ENCODE results near the gene RGS7.

DNA sequence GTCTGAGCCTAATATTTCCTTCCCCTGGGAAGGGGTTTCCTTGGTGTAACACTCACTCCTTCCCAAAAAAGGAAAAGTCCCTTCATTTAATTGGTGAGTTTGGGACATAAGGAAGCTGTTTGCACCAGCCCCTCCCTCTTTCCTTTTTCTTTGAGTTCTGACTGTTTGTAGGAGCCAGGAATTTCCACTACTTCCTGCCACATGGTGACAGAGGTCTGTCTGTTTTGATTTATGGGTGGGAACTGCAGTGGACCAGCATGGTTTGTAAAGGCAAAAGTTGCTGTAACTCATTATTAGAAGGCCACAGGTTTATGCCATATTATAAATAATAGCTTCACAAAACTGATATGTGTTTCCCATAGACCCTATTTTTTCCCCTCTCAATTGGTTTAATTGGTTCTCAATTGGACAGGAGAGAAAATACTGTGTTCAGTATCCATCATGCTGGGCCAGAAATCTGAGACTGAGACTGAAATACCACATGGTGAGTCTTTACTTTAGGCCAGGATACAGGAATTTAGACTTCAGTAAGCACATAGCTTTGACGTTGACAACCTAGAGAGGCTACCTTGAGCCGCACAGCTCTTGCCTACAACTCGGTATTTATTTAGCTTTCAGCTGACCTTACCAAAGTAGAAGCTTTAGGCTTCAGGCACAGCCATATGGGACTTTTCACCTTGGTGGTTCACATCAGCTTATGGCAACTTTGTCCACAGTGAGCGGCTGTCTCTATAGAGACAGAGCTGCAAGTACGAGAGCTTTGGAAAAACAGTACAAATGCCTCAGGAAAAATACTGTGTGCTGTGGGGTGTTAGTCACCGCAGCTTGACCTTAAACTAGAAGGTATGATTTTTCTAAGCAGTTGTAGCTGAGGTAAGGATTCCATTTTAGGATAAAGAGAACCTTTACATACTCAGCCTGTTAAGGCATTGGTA is 40.0 kb upstream of the RGS7 start:
- TF ChIP-seq, protein P1, sequence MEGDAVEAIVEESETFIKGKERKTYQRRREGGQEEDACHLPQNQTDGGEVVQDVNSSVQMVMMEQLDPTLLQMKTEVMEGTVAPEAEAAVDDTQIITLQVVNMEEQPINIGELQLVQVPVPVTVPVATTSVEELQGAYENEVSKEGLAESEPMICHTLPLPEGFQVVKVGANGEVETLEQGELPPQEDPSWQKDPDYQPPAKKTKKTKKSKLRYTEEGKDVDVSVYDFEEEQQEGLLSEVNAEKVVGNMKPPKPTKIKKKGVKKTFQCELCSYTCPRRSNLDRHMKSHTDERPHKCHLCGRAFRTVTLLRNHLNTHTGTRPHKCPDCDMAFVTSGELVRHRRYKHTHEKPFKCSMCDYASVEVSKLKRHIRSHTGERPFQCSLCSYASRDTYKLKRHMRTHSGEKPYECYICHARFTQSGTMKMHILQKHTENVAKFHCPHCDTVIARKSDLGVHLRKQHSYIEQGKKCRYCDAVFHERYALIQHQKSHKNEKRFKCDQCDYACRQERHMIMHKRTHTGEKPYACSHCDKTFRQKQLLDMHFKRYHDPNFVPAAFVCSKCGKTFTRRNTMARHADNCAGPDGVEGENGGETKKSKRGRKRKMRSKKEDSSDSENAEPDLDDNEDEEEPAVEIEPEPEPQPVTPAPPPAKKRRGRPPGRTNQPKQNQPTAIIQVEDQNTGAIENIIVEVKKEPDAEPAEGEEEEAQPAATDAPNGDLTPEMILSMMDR (IDR thresholded peaks at IDR 0.05; ENCODE audit: control extremely low read depth in 1 of 3, insufficient read depth in 1 of 3, low read depth in 1 of 3, low read length in 3 of 3), result no peak
- TF ChIP-seq, protein P2, sequence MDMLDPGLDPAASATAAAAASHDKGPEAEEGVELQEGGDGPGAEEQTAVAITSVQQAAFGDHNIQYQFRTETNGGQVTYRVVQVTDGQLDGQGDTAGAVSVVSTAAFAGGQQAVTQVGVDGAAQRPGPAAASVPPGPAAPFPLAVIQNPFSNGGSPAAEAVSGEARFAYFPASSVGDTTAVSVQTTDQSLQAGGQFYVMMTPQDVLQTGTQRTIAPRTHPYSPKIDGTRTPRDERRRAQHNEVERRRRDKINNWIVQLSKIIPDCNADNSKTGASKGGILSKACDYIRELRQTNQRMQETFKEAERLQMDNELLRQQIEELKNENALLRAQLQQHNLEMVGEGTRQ (IDR thresholded peaks at IDR 0.05; ENCODE audit: low read length), result no peak
- no peak for TF ChIP-seq MAX (IDR thresholded peaks at IDR 0.05)
- TF ChIP-seq EZH2 (IDR thresholded peaks at IDR 0.05; ENCODE audit: low read depth, low read length, severe bottlenecking), result no peak
- no peak for TF ChIP-seq JUND (IDR thresholded peaks at IDR 0.05; ENCODE audit: low read length)
- TF ChIP-seq BRCA1 (IDR thresholded peaks at IDR 0.05; ENCODE audit: low read depth, low read length), result no peak
- no peak for TF ChIP-seq MAFK (IDR thresholded peaks at IDR 0.05; ENCODE audit: low read depth, low read length)
- TF ChIP-seq TBP (IDR thresholded peaks at IDR 0.05; ENCODE audit: low read depth, low read length), result no peak
- no peak for TF ChIP-seq RFX5 (IDR thresholded peaks at IDR 0.05; ENCODE audit: borderline replicate concordance, low read depth, low read length)
- no peak for TF ChIP-seq SAP30 (IDR thresholded peaks at IDR 0.05; ENCODE audit: insufficient read depth, insufficient replicate concordance, low read length)
- no peak for TF ChIP-seq CREB1 (IDR thresholded peaks at IDR 0.05)
